K562 (cell line): ENCODE measurements around the gene HJV. TPM values are rescaled to one million over a fixed set of nuclear protein-coding genes. Genes with fewer than 3 reads are reported as not detected.

ENCODE experiments used
- BCOR ChIP-seq: fragments of 450-650 bp; IDR thresholded peaks from 2 replicates; pipeline ENCODE4 v1.6.1; 2016
- CBX2 ChIP-seq: fragments of 200-600 bp; sonication (generic); IDR thresholded peaks from one replicate; pipeline ENCODE4 v1.6.1; 2012; ENCODE audit warnings: mild to moderate bottlenecking, low read length, inconsistent platforms; ENCODE audit not compliant: insufficient read depth, poor library complexity, severe bottlenecking
- FUS ChIP-seq: fragments of 200-400 bp; formaldehyde crosslinking; optimal IDR thresholded peaks from 2 replicates; pipeline ENCODE3; 2017; ENCODE audit warnings: low read depth, low read length
- GABPA ChIP-seq: fragments of 200-800 bp; sonication (Bioruptor generic); conservative IDR thresholded peaks from 2 replicates; pipeline ENCODE4 v1.6.1; 2016; ENCODE audit warnings: low read depth, missing genetic modification characterization, missing compliant biosample characterization
- GTF2B ChIP-seq: IDR thresholded peaks from 2 replicates; pipeline ENCODE4 v1.6.1; 2011; ENCODE audit not compliant: insufficient read length; ENCODE audit errors: extremely low read depth
- MLX ChIP-seq, 2 experiments: fragments of 450-650 bp in 1 of 2; sonication (generic) in 1 of 2; formaldehyde crosslinking; conservative IDR thresholded peaks; 2 replicates each; pipeline versions ENCODE4 v1.4.0 to v1.8.1; 2020 to 2022; ENCODE audit warnings: mild to moderate bottlenecking in 1 of 2, missing genetic modification reagents in 1 of 2
- NFATC3 ChIP-seq: fragments of 450-650 bp; IDR thresholded peaks from 2 replicates; pipeline ENCODE4 v1.6.1; 2017; ENCODE audit warnings: mild to moderate bottlenecking
- PHF21A ChIP-seq: fragments of 450-650 bp; IDR thresholded peaks from 2 replicates; pipeline ENCODE4 v1.6.1; 2017; ENCODE audit warnings: low read depth, borderline replicate concordance
- POLR2G ChIP-seq: fragments of 200-400 bp; formaldehyde crosslinking; IDR thresholded peaks from 2 replicates; pipeline ENCODE4 v1.6.1; 2017; ENCODE audit warnings: low read depth, mild to moderate bottlenecking, antibody characterized with exemption, low read length, moderate library complexity
- RHOXF2B ChIP-seq: fragments of 250-450 bp; sonication (Bioruptor Pico); conservative IDR thresholded peaks from 2 replicates; pipeline ENCODE4 v1.5.1; 2021
- SMARCE1 ChIP-seq: fragments of 450-650 bp; IDR thresholded peaks from 2 replicates; pipeline ENCODE4 v1.7.1; 2016; ENCODE audit warnings: mild to moderate bottlenecking
- ZKSCAN3 ChIP-seq: fragments of 250-450 bp; sonication (Bioruptor Pico); IDR thresholded peaks from 2 replicates; pipeline ENCODE4 v1.4.0; 2020
- ZNF347 ChIP-seq: fragments of 450-650 bp; formaldehyde crosslinking; IDR thresholded peaks from 2 replicates; pipeline ENCODE4 v1.4.0; 2020; ENCODE audit warnings: low read depth, mild to moderate bottlenecking, moderate library complexity
- ZNF707 ChIP-seq: fragments of 250-450 bp; sonication (Bioruptor Pico); conservative IDR thresholded peaks from 2 replicates; pipeline ENCODE4 v1.8.0; 2022; ENCODE audit warnings: inconsistent platforms, mild to moderate bottlenecking, moderate library complexity
- polyA plus RNA-seq, 8 experiments: library from polyadenylated mRNA; depleted of rRNA in 4 of 8; stranded (reverse) in 5 of 8; unstranded in 3 of 8; fragments of >200 nt; fragmentation: Nextera tagmentation in 2 of 8; fragmentation: Illumina TruSeq in 1 of 8; extraction: Ambion mirVana in 2 of 8; extraction: Trizol in 1 of 8; gene quantifications; 2 replicates each; pipeline versions ENCODE4 v1.2.1 to v1.2.3, GENCODE V29; 2011 to 2014; ENCODE audit warnings: inconsistent platforms in 1 of 8, missing spikeins in 1 of 8
- total RNA-seq, 7 experiments: library from RNA; depleted of rRNA in 6 of 7; stranded (reverse); fragments of >200 nt in 6 of 7; fragmentation: Illumina TruSeq in 2 of 7; extraction: Trizol in 2 of 7; gene quantifications; 2 replicates each; pipeline versions ENCODE4 v1.2.1 to v1.2.3, GENCODE V29; 2011 to 2021; ENCODE audit warnings: low replicate concordance in 1 of 7
- TF ChIP-seq, protein P1 (sequence below), 2 experiments: fragments of 450-650 bp in 1 of 2; IDR thresholded peaks; 2 replicates each; pipeline ENCODE4 v1.6.1; 2011 to 2017; ENCODE audit warnings: low read depth in 2 of 2, antibody characterized with exemption in 1 of 2, borderline replicate concordance in 1 of 2, low read length in 1 of 2, mild to moderate bottlenecking in 1 of 2, mixed read lengths in 1 of 2; ENCODE audit not compliant: control insufficient read depth in 1 of 2
- TF ChIP-seq, protein P2 (sequence below): fragments of 250-450 bp; sonication (Bioruptor Pico); IDR thresholded peaks from 2 replicates; pipeline ENCODE4 v1.4.0; 2020; ENCODE audit warnings: mild to moderate bottlenecking, moderate library complexity
- TF ChIP-seq, protein P3 (sequence below): fragments of 250-450 bp; sonication (Bioruptor Pico); IDR thresholded peaks from 2 replicates; pipeline ENCODE4 v1.8.0; 2022; ENCODE audit warnings: inconsistent platforms, mild to moderate bottlenecking, moderate library complexity, borderline replicate concordance

HJV gene
- total and polyA plus RNA-seq, 9 of the 15 experiments (the other 6 are each of a cell fraction or from before 2014, with no cell fraction given): 1.0 to 6.6 (median 2.4) TPM

GRCh38 chr1:145995148-145995881, 26.2 kb downstream of the HJV start (continued):
- TF ChIP-seq, protein P1, sequence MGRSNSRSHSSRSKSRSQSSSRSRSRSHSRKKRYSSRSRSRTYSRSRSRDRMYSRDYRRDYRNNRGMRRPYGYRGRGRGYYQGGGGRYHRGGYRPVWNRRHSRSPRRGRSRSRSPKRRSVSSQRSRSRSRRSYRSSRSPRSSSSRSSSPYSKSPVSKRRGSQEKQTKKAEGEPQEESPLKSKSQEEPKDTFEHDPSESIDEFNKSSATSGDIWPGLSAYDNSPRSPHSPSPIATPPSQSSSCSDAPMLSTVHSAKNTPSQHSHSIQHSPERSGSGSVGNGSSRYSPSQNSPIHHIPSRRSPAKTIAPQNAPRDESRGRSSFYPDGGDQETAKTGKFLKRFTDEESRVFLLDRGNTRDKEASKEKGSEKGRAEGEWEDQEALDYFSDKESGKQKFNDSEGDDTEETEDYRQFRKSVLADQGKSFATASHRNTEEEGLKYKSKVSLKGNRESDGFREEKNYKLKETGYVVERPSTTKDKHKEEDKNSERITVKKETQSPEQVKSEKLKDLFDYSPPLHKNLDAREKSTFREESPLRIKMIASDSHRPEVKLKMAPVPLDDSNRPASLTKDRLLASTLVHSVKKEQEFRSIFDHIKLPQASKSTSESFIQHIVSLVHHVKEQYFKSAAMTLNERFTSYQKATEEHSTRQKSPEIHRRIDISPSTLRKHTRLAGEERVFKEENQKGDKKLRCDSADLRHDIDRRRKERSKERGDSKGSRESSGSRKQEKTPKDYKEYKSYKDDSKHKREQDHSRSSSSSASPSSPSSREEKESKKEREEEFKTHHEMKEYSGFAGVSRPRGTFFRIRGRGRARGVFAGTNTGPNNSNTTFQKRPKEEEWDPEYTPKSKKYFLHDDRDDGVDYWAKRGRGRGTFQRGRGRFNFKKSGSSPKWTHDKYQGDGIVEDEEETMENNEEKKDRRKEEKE (IDR thresholded peaks at IDR 0.05; ENCODE audit: borderline replicate concordance in 1 of 2, control insufficient read depth in 1 of 2, low read depth in 2 of 2, low read length in 1 of 2): 0 out of 4 replicates have a peak, but pooled peaks of 1 of the 2 experiments have one; percentile 24
- TF ChIP-seq ZKSCAN3 (no peak), ZNF707 (CRISPR knock-in tag) (no peak), GABPA (tag) (no peak), PHF21A (no peak), CBX2 (no peak), FUS (no peak), NFATC3 (no peak), BCOR (no peak), RHOXF2B (CRISPR knock-in tag) (no peak), MLX (CRISPR knock-in tag; conservative IDR thresholded peaks at IDR 0.05) (no peak), SMARCE1 (no peak), POLR2G (0 out of 2 replicates have a peak, but pooled peaks have one; percentile 42), ZNF347 (CRISPR knock-in tag) (0 out of 2 replicates have a peak, but pooled peaks have one; percentile 20), GTF2B (no peak)
- TF ChIP-seq, protein P2, sequence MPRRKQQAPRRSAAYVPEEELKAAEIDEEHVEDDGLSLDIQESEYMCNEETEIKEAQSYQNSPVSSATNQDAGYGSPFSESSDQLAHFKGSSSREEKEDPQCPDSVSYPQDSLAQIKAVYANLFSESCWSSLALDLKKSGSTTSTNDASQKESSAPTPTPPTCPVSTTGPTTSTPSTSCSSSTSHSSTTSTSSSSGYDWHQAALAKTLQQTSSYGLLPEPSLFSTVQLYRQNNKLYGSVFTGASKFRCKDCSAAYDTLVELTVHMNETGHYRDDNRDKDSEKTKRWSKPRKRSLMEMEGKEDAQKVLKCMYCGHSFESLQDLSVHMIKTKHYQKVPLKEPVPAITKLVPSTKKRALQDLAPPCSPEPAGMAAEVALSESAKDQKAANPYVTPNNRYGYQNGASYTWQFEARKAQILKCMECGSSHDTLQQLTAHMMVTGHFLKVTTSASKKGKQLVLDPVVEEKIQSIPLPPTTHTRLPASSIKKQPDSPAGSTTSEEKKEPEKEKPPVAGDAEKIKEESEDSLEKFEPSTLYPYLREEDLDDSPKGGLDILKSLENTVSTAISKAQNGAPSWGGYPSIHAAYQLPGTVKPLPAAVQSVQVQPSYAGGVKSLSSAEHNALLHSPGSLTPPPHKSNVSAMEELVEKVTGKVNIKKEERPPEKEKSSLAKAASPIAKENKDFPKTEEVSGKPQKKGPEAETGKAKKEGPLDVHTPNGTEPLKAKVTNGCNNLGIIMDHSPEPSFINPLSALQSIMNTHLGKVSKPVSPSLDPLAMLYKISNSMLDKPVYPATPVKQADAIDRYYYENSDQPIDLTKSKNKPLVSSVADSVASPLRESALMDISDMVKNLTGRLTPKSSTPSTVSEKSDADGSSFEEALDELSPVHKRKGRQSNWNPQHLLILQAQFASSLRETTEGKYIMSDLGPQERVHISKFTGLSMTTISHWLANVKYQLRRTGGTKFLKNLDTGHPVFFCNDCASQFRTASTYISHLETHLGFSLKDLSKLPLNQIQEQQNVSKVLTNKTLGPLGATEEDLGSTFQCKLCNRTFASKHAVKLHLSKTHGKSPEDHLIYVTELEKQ (CRISPR knock-in tag): no peak
- TF ChIP-seq, protein P3, sequence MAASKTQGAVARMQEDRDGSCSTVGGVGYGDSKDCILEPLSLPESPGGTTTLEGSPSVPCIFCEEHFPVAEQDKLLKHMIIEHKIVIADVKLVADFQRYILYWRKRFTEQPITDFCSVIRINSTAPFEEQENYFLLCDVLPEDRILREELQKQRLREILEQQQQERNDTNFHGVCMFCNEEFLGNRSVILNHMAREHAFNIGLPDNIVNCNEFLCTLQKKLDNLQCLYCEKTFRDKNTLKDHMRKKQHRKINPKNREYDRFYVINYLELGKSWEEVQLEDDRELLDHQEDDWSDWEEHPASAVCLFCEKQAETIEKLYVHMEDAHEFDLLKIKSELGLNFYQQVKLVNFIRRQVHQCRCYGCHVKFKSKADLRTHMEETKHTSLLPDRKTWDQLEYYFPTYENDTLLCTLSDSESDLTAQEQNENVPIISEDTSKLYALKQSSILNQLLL (CRISPR knock-in tag): no peak
